CD4-positive, alpha-beta T cell treated with Interferon gamma for 1 hour (primary cell): Measurements from ENCODE around the gene HACD2.

Source experiments
- DNase-seq: peaks from one replicate; pipeline ENCODE4 v3.0.0-alpha.2; 2020

HACD2 gene

GRCh38 chr3:123564056-123564455 is 20.8 kb downstream of the HACD2 start:
- no peak for DNase-seq

GRCh38 chr3:123562547-123562946 is 22.3 kb downstream of the HACD2 start:
- DNase-seq: no peak

GRCh38 chr3:123561188-123561587 is 23.7 kb downstream of the HACD2 start:
- DNase-seq: no peak

- no peak for DNase-seq
Observed at GRCh38 chr3:123559040-123559861, 25.6 kb downstream of the HACD2 start.

GRCh38 chr3:123553536-123553935 is 31.3 kb downstream of the HACD2 start:
- DNase-seq: no peak

- no peak for DNase-seq
Observed at GRCh38 chr3:123552768-123553167, 32.1 kb downstream of the HACD2 start.

GRCh38 chr3:123552095-123552714 is 32.6 kb downstream of the HACD2 start:
- no peak for DNase-seq

- no peak for DNase-seq
Observed at GRCh38 chr3:123547881-123548519, 36.9 kb downstream of the HACD2 start.

- DNase-seq: no peak
Observed at GRCh38 chr3:123546133-123546755, 38.6 kb downstream of the HACD2 start.

- DNase-seq: no peak
Observed at GRCh38 chr3:123543950-123544349, 40.9 kb downstream of the HACD2 start.

- DNase-seq: no peak
Observed at GRCh38 chr3:123540285-123540684, 44.6 kb downstream of the HACD2 start.

GRCh38 chr3:123536153-123536895 is 48.5 kb downstream of the HACD2 start:
- no peak for DNase-seq

- no peak for DNase-seq
Observed at GRCh38 chr3:123535580-123535979, 49.3 kb downstream of the HACD2 start.

GRCh38 chr3:123534264-123534663 is 50.6 kb downstream of the HACD2 start:
- DNase-seq: no peak

- DNase-seq: no peak
Observed at GRCh38 chr3:123533554-123534159, 51.2 kb downstream of the HACD2 start.

GRCh38 chr3:123528130-123528529 is 56.7 kb downstream of the HACD2 start:
- no peak for DNase-seq

GRCh38 chr3:123527046-123527445 is 57.8 kb downstream of the HACD2 start:
- no peak for DNase-seq

- DNase-seq: no peak
Observed at GRCh38 chr3:123526474-123526873, 58.4 kb downstream of the HACD2 start.

- DNase-seq: no peak
Observed at GRCh38 chr3:123525433-123525832, 59.4 kb downstream of the HACD2 start.

GRCh38 chr3:123524981-123525380 is 59.9 kb downstream of the HACD2 start:
- no peak for DNase-seq

GRCh38 chr3:123523023-123523412 is 61.8 kb downstream of the HACD2 start:
- no peak for DNase-seq

- no peak for DNase-seq
Observed at GRCh38 chr3:123522320-123523022, 62.4 kb downstream of the HACD2 start.
